GM19099 (cell line): ENCODE measurements around the gene ZBTB44.

Experiments
- POLR2A ChIP-seq: IDR thresholded peaks from 3 replicates; pipeline ENCODE4 v1.6.1; 2011; ENCODE audit warnings: low read depth; ENCODE audit not compliant: insufficient read length; ENCODE audit errors: extremely low read depth

ZBTB44 gene

GRCh38 chr11:130279989-130280388 lies 34.7 kb downstream of the ZBTB44 start:
- TF ChIP-seq POLR2A, result no peak

- TF ChIP-seq POLR2A, result no peak
Measured at GRCh38 chr11:130278745-130279144, 36.0 kb downstream of the ZBTB44 start.

GRCh38 chr11:130278151-130278550 lies 36.6 kb downstream of the ZBTB44 start:
- TF ChIP-seq POLR2A, result no peak

DNA sequence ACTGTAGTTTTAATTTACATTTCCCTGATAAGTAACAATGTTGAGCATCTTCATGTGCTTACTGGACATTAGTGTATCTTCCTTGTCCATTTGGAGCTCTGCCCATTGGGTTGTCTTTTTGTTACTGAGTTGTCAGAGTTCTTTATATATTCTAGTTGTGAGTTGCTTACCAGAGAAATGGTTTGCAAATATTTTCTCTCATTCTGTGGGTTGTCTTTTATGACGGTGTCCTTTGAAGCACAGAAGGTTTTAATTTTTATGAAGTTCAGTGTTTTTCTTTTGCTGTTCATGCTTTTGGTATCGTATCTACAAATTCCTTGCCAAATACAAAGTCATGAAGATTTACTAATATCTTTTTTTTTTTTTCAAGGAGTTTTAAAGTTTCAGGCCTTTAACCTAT lies 42.4 kb downstream of the ZBTB44 start:
- no peak for TF ChIP-seq POLR2A

- no peak for TF ChIP-seq POLR2A
Measured at GRCh38 chr11:130269326-130269943, 45.3 kb downstream of the ZBTB44 start.

GRCh38 chr11:130263351-130263750 lies 51.4 kb downstream of the ZBTB44 start:
- no peak for TF ChIP-seq POLR2A

GRCh38 chr11:130262424-130262823 lies 52.3 kb downstream of the ZBTB44 start:
- TF ChIP-seq POLR2A, result no peak

DNA sequence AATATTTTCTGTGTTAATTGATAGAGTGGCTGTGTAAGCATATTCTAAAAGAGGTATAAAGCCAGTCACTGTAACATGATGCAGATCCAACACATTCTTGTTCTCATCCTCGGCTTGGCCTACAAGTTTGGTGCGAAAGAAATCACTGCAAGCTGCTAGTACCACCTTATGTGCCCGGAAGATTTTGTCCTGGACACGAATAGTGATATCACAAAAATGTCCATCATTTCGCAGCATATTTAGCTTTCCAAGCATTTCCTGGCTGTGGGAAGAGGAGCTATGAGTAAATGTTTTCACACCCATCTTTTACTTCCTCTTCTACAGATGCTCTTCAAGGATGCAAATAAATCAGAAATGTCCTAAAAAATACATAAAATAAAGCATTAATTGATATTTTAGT lies 53.1 kb downstream of the ZBTB44 start:
- no peak for TF ChIP-seq POLR2A

DNA sequence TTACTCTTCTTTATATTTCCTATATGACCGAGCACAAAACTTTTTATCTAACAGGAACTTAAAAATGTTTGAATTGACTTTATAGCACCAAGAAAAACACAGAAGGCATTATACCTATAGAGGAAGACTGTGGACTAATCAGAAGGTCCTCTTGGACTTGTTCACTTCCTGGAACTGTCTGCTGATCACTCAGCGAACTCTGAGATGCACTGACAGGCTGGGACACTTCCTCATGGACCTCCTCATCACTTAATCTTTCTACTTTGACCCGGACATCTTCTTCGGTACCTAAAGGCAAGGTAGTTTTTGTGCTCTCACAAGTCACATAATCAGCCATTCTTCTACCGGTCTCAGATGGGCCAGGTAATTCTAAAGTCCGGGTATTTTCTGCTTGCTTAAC lies 54.0 kb downstream of the ZBTB44 start:
- TF ChIP-seq POLR2A, result no peak

DNA sequence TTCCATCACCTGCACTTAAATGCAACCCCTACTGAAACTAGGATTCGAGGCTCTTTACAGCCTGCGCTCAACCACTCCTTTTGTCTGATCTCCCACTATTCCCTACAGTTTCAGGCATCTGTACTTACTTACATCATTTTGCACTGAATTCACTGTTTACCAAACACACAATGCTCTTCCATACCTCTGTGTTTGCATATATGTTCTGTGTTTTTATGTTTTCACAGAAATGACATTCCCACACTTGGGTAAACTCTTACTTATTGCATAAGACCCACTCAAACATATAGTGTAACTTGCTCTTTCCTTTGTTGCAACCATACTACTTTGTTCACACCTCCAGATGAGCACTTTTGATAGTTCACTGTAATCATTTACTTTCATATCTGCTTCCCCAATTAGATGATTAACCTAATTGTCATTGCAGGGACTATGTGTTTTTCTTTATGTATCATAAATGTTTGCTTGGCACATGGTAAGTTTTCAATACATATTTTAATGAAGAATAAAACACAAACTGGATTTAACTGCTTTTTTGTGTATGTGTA lies 54.6 kb downstream of the ZBTB44 start:
- TF ChIP-seq POLR2A, result no peak

DNA sequence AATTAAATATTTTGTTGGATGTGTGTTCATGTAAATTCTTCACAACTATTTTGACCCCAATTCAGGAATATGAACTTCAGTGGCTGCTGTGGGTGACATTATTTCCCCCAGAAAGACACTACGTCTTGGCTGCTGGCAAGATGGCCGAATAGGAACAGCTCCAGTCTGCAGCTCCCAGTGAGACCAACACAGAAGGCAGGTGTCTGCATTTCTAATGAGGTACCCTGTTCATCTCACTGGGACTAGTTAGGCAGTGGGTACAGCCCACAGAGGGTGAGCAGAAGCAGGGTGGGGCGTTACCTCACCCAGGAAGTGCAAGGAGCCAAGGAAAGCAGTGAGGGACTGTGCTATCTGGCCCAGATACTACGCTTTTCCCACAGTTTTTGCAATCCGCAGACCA lies 65.3 kb downstream of the ZBTB44 start:
- TF ChIP-seq POLR2A, result no peak

- TF ChIP-seq POLR2A, result no peak
Measured at GRCh38 chr11:130247319-130247718, 67.4 kb downstream of the ZBTB44 start.

- TF ChIP-seq POLR2A, result no peak
Measured at GRCh38 chr11:130246738-130247137, 68.0 kb downstream of the ZBTB44 start.

- no peak for TF ChIP-seq POLR2A
Measured at GRCh38 chr11:130246270-130246669, 68.4 kb downstream of the ZBTB44 start.

- TF ChIP-seq POLR2A, result no peak
Measured at GRCh38 chr11:130244848-130245247, 69.9 kb downstream of the ZBTB44 start.

GRCh38 chr11:130243816-130244215 lies 70.9 kb downstream of the ZBTB44 start:
- TF ChIP-seq POLR2A, result no peak

DNA sequence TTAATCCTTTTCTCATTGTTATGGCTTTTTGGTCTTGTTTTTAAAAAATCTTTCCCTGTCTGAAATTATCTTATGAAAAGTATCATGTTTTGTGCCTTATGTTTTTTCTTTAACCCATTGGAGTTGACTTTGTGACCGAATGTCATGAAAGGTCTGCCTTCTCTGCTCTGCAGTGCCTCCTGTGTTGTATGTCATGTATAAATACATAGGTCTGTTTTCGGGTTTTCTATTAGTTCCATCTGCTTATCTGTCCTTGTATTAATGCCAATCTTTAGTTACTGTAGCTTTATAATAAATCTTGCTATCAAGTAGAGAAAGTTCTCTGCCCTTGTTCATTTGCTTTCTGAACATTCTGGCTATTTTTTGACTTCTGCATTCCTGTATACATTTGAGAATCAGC lies 73.0 kb downstream of the ZBTB44 start:
- no peak for TF ChIP-seq POLR2A
